ENCODE results near the gene KCNG2.

GRCh38 chr18:79786304-79786703, 11.4 kb upstream of the KCNG2 start:
- TF ChIP-seq CTCF (IDR thresholded peaks at IDR 0.05) (no peak), EZH2 (IDR thresholded peaks at IDR 0.05; ENCODE audit: borderline replicate concordance, insufficient read depth, low read depth, low read length, poor library complexity, severe bottlenecking) (no peak)
